Measurements from ENCODE around the gene OR4K5.

Gene OR4K5

DNA sequence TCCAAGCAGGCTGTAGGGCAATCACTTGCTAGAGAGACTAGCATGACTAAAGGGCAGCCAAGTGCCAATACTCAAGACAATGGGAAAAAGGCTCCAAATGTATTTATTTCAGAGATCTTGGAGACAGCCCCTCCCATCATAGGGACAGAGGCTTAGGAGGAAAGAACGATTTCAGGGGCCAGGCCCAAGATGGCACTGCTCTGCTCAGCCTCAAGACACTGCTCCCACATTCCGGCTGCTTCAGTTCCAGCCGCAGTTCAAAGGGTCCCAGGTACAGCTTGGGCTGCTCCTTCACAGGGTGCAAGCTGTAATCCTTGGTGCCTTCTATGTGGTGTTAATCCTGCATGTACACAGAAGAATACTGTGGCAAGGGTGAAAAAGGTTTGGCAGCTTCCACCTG, 19.4 kb upstream of the OR4K5 start:
- TF ChIP-seq, protein P1, sequence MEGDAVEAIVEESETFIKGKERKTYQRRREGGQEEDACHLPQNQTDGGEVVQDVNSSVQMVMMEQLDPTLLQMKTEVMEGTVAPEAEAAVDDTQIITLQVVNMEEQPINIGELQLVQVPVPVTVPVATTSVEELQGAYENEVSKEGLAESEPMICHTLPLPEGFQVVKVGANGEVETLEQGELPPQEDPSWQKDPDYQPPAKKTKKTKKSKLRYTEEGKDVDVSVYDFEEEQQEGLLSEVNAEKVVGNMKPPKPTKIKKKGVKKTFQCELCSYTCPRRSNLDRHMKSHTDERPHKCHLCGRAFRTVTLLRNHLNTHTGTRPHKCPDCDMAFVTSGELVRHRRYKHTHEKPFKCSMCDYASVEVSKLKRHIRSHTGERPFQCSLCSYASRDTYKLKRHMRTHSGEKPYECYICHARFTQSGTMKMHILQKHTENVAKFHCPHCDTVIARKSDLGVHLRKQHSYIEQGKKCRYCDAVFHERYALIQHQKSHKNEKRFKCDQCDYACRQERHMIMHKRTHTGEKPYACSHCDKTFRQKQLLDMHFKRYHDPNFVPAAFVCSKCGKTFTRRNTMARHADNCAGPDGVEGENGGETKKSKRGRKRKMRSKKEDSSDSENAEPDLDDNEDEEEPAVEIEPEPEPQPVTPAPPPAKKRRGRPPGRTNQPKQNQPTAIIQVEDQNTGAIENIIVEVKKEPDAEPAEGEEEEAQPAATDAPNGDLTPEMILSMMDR (IDR thresholded peaks at IDR 0.05), result no peak

DNA sequence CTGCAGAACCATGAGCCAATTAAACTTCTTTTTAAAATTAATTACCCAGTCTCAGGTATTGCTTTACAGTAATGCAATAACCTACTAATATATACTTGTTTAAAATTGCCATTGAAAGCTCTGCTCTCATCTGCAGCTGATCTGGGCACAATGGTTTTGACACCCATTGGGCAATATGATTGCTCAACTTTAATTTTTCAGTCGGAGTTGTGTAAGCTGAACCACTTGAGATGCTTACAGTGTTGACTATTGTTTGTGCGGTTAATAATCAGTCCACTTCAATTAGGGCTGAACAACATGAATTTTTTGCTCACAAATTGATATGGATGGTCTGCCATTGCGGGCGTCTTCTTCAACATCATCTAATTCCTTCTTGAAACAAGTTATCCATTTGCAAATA, 18.0 kb upstream of the OR4K5 start:
- Histone ChIP-seq H3K27ac (no peak overlapping the region), H3K4me1 (ENCODE audit: control insufficient read depth in 1 of 2, insufficient read depth in 1 of 2, low read depth in 1 of 2, low read length in 1 of 2) (no peaks in the 10 kb centered on the region), H3K27me3 (no peaks in the 10 kb centered on the region), H3K4me3 (ENCODE audit: low read depth in 1 of 2, low read length in 1 of 2) (no peak overlapping the region), H3K36me3 (no peaks in the 10 kb centered on the region), H3K9me3 (no peaks in the 10 kb centered on the region)
- TF ChIP-seq, protein P1 (IDR thresholded peaks at IDR 0.05), result no peak

More for the DNA sequence above, 19.4 kb upstream of the OR4K5 start:
- no peak overlapping the region for H3K27ac ChIP-seq
- no peaks in the 10 kb centered on the region for H3K36me3 ChIP-seq
- no peaks in the 10 kb centered on the region for H3K27me3 ChIP-seq
- H3K9me3 ChIP-seq, result no peaks in the 10 kb centered on the region
- no peak overlapping the region for H3K4me3 ChIP-seq (ENCODE audit: low read depth in 1 of 2, low read length in 1 of 2)
- H3K4me1 ChIP-seq (ENCODE audit: control insufficient read depth in 1 of 2, insufficient read depth in 1 of 2, low read depth in 1 of 2, low read length in 1 of 2), result no peaks in the 10 kb centered on the region

DNA sequence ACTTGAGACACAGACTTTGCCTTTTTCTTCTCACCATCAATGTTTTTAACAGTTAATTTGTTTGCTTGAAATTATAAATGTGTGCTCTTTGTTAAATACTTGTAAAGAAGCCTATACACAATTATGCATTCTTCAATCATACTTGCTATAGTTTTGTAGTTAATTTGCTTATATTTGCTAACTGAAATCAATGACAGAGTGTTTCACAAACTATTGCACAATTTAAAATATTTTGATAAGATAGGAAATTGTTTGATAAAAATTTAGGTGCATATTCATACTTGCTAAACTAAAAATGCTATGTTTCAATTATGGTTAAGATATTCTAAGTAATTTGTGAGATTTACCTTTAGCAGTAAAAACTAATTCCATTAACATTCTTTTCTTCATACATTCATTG, 13.7 kb upstream of the OR4K5 start:
- H3K27me3 ChIP-seq, result no peaks in the 10 kb centered on the region
- H3K9me3 ChIP-seq, result no peaks in the 10 kb centered on the region
- no peak overlapping the region for H3K27ac ChIP-seq
- H3K4me3 ChIP-seq (ENCODE audit: low read depth in 1 of 2, low read length in 1 of 2), result no peak overlapping the region
- TF ChIP-seq, protein P1 (IDR thresholded peaks at IDR 0.05), result no peak
- no peaks in the 10 kb centered on the region for H3K4me1 ChIP-seq (ENCODE audit: control insufficient read depth in 1 of 2, insufficient read depth in 1 of 2, low read depth in 1 of 2, low read length in 1 of 2)
- no peaks in the 10 kb centered on the region for H3K36me3 ChIP-seq

DNA sequence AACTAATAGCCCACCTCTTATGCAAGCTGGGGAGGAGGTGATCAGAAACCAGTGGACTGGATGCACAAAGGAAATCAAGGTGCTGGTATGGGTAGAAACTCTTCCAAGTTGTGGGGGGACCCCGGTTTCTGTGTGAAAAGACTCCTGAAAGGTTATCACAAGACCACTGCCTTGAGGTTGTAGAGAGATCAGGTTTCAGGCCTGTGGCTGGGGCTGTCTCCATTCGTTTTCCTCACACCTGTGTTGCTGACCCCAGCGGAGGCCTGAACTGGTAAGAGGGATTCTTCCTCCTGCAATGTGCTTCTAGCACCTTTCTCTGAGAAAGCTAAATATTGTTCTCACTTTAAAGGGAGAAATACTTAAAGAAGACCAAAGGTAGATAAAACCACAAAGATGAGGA, 9.3 kb upstream of the OR4K5 start:
- Histone ChIP-seq H3K27me3 (no peaks in the 10 kb centered on the region), H3K27ac (no peak overlapping the region), H3K36me3 (no peaks in the 10 kb centered on the region), H3K4me1 (ENCODE audit: control insufficient read depth in 1 of 2, insufficient read depth in 1 of 2, low read depth in 1 of 2, low read length in 1 of 2) (no peaks in the 10 kb centered on the region), H3K9me3 (no peaks in the 10 kb centered on the region), H3K4me3 (ENCODE audit: low read depth in 1 of 2, low read length in 1 of 2) (no peak overlapping the region)
- TF ChIP-seq, protein P1 (IDR thresholded peaks at IDR 0.05), result no peak

DNA sequence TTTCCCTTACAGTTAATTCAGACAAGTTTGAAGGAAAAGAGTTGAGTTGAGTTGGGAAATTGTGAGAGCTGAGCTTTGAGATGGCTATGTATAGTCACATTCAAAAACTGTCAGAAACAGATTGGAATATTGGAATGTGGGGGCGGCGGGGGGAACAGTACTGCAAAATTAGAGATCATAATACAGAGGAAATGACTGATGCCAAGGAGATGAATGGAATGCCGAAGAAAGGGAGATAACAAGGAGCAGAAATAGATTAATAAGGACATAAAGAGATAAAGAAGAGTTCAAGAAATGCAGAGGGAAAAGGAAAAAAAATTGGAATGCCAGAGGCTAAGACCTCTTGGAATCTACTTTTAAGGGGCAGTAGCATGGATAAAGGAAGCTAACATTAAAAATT, 3.2 kb upstream of the OR4K5 start:
- Histone ChIP-seq H3K9me3 (no peaks in the 10 kb centered on the region), H3K4me3 (ENCODE audit: low read depth in 1 of 2, low read length in 1 of 2) (no peak overlapping the region), H3K4me1 (ENCODE audit: control insufficient read depth in 1 of 2, insufficient read depth in 1 of 2, low read depth in 1 of 2, low read length in 1 of 2) (no peaks in the 10 kb centered on the region), H3K36me3 (no peaks in the 10 kb centered on the region), H3K27ac (no peak overlapping the region), H3K27me3 (no peaks in the 10 kb centered on the region)
- TF ChIP-seq, protein P1 (IDR thresholded peaks at IDR 0.05), result no peak

DNA sequence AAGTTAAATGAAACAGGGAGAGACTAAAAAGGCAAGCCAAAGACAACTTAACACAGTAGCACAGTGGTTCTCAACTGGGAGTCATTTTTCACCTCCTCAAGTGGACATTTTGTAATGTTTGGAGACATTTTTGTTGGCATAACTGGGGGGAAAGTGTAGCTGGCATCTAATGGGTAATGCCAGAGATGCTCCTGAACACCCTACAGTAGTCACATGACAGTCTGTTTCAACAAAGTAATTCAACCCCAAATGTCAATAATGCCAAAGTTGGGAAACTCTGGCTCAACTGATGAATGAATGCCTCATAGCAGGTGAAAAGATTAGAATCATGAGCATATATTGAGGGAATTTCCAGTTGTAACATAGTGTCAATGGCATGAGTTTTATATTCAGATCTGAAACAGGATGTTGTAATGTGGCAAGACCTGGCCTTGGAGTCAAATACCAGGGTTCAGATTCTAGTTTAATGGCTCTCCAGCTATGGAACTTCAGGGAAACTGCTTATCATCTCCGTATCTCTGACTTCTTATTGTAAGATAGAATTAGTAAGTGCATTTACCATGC, 2.4 kb upstream of the OR4K5 start:
- Histone ChIP-seq H3K4me1 (ENCODE audit: control insufficient read depth in 1 of 2, insufficient read depth in 1 of 2, low read depth in 1 of 2, low read length in 1 of 2) (no peaks in the 10 kb centered on the region), H3K27ac (no peak overlapping the region), H3K9me3 (no peaks in the 10 kb centered on the region), H3K27me3 (no peaks in the 10 kb centered on the region), H3K36me3 (no peaks in the 10 kb centered on the region), H3K4me3 (ENCODE audit: low read depth in 1 of 2, low read length in 1 of 2) (no peak overlapping the region)
- TF ChIP-seq, protein P1 (IDR thresholded peaks at IDR 0.05), result no peak

Data from neutrophil (primary cell).